GM12878 (cell line): ENCODE data around the gene GTPBP1. TPM values are rescaled to one million over a fixed set of nuclear protein-coding genes. Genes with fewer than 3 reads are reported as not detected.

Experiments used
- ATAC-seq: fragments of 200-7000 bp; cut with Tn5 transposase; 3 replicates; pipeline ENCODE4 v1.9.1; 2020; ENCODE audit warnings: mild to moderate bottlenecking, moderate library complexity
- BruUV-seq: library from RNA; stranded (reverse); fragments of 400-500 nt; replicated peaks from 2 replicates; lab custom pipeline; 2021; lab: Mats Ljungman, UMichigan
- CTCF ChIA-PET: fragments of 300-600 bp; sonication (Branson Sonifier 250); formaldehyde crosslinking; extraction: SDS; loops from one replicate; lab custom pipeline; 2021; ENCODE audit warnings: inconsistent platforms; lab: Yijun Ruan, JAX
- POLR2A ChIA-PET: fragments of 350-600 bp; formaldehyde crosslinking; extraction: SDS; loops from one replicate; lab custom pipeline; 2021; ENCODE audit warnings: inconsistent platforms; lab: Charles Lee
- RAD21 ChIA-PET: fragments of 300-600 bp; sonication (Branson Sonifier 250); formaldehyde crosslinking; loops from one replicate; lab custom pipeline; 2023; ENCODE audit warnings: antibody characterized with exemption; ENCODE audit not compliant: unreplicated experiment; lab: Charles Lee
- SMC1A ChIA-PET: fragments of 300-600 bp; sonication (Branson Sonifier 250); formaldehyde crosslinking; loops from one replicate; lab custom pipeline; 2023; ENCODE audit not compliant: unreplicated experiment, uncharacterized antibody; lab: Charles Lee
- DNase-seq: peaks from one replicate; pipeline ENCODE4 v3.0.0-alpha.2; 2011; ENCODE audit warnings: low read depth, low spot score
- FAIRE-seq: peaks from 3 replicates; lab custom pipeline; 2011; peaks lifted over from hg19 to GRCh38; lab: Jason Lieb, UNC
- H2AFZ ChIP-seq: 2 replicates; pipeline ENCODE4 v1.6.0; 2011; ENCODE audit warnings: low read depth, low read length, control low read depth; ENCODE audit not compliant: control insufficient read depth
- H3K27ac ChIP-seq: 2 replicates; pipeline ENCODE4 v1.5.1; 2011; ENCODE audit warnings: control low read depth; ENCODE audit not compliant: control insufficient read depth, insufficient read depth
- H3K27me3 ChIP-seq, 2 experiments: replicated peaks in 1 of 2; 2 replicates each; pipeline versions ENCODE4 v1.6.0 to v1.6.1; 2011; ENCODE audit warnings: low read length in 1 of 2; ENCODE audit not compliant: control insufficient read depth in 2 of 2, insufficient read depth in 2 of 2
- H3K36me3 ChIP-seq, 2 experiments: 2 replicates each; pipeline ENCODE4 v1.5.1; 2011; ENCODE audit warnings: low read length in 1 of 2; ENCODE audit not compliant: control insufficient read depth in 2 of 2, insufficient read depth in 2 of 2
- H3K4me1 ChIP-seq: 2 replicates; pipeline ENCODE4 v1.6.1; 2011; ENCODE audit warnings: mild to moderate bottlenecking, low read length, moderate library complexity, mixed read lengths; ENCODE audit not compliant: control insufficient read depth, insufficient read depth
- H3K4me2 ChIP-seq: 2 replicates; pipeline ENCODE4 v1.6.0; 2011; ENCODE audit warnings: control low read depth; ENCODE audit not compliant: control insufficient read depth, insufficient read depth
- H3K4me3 ChIP-seq: fragments of 200-600 bp; sonication (generic); 2 replicates; pipeline ENCODE4 v1.5.1; 2016
- H3K79me2 ChIP-seq: 2 replicates; pipeline ENCODE4 v1.6.0; 2011; ENCODE audit warnings: low read length; ENCODE audit not compliant: control insufficient read depth, insufficient read depth
- H3K9ac ChIP-seq: 2 replicates; pipeline ENCODE4 v1.8.0; 2011; ENCODE audit warnings: low read length, control low read depth, mixed read lengths; ENCODE audit not compliant: control insufficient read depth, insufficient read depth
- H3K9me3 ChIP-seq: replicated peaks from 3 replicates; pipeline ENCODE4 v1.5.1; 2011; ENCODE audit warnings: mild to moderate bottlenecking, low read length; ENCODE audit not compliant: control insufficient read depth, insufficient read depth
- H4K20me1 ChIP-seq: 2 replicates; pipeline ENCODE4 v1.6.0; 2011; ENCODE audit not compliant: control insufficient read depth, insufficient read depth
- ATF7 ChIP-seq: fragments of 450-650 bp; IDR thresholded peaks from 2 replicates; pipeline ENCODE4 v1.6.1; 2016; ENCODE audit warnings: low read depth, mild to moderate bottlenecking
- CBX3 ChIP-seq: fragments of 200-600 bp; sonication (generic); IDR thresholded peaks from 2 replicates; pipeline ENCODE4 v1.6.1; 2016; ENCODE audit warnings: low read depth, borderline replicate concordance
- E4F1 ChIP-seq: fragments of 450-650 bp; IDR thresholded peaks from 2 replicates; pipeline ENCODE4 v1.6.1; 2018; ENCODE audit warnings: borderline replicate concordance, mild to moderate bottlenecking; ENCODE audit not compliant: partially characterized antibody
- FOS ChIP-seq: IDR thresholded peaks from 3 replicates; pipeline ENCODE4 v1.6.1; 2011; ENCODE audit warnings: borderline replicate concordance; ENCODE audit not compliant: insufficient read length; ENCODE audit errors: extremely low read depth
- HDAC2 ChIP-seq: fragments of 200-600 bp; sonication (generic); IDR thresholded peaks from 2 replicates; pipeline ENCODE4 v1.6.1; 2017
- MAX ChIP-seq: IDR thresholded peaks from 2 replicates; pipeline ENCODE4 v1.6.1; 2012; ENCODE audit warnings: low read depth, low read length, improper control_type of control experiment
- MEF2B ChIP-seq: fragments of 450-650 bp; IDR thresholded peaks from 2 replicates; pipeline ENCODE4 v1.6.1; 2018; ENCODE audit warnings: mild to moderate bottlenecking, moderate library complexity; ENCODE audit not compliant: partially characterized antibody, poor library complexity, severe bottlenecking
- NR2F1 ChIP-seq: fragments of 450-650 bp; conservative IDR thresholded peaks from 2 replicates; pipeline ENCODE4 v1.6.1; 2017; ENCODE audit warnings: mild to moderate bottlenecking
- PML ChIP-seq: IDR thresholded peaks from 2 replicates; pipeline ENCODE4 v1.6.1; 2012; ENCODE audit warnings: low read length, inconsistent platforms
- POLR2A ChIP-seq: IDR thresholded peaks from 2 replicates; pipeline ENCODE4 v1.6.1; 2011; ENCODE audit warnings: low read depth, mild to moderate bottlenecking, low read length
- POLR2AphosphoS5 ChIP-seq: IDR thresholded peaks from 2 replicates; pipeline ENCODE4 v1.6.1; 2011; ENCODE audit warnings: mild to moderate bottlenecking, low read length, inconsistent platforms
- RAD21 ChIP-seq: IDR thresholded peaks from 2 replicates; pipeline ENCODE4 v1.6.1; 2011; ENCODE audit warnings: mild to moderate bottlenecking, low read depth, low read length, moderate library complexity; ENCODE audit not compliant: insufficient read depth
- REST ChIP-seq: IDR thresholded peaks from 2 replicates; pipeline ENCODE4 v1.6.1; 2012; ENCODE audit warnings: mild to moderate bottlenecking, low read depth, low read length
- RFX5 ChIP-seq: IDR thresholded peaks from 2 replicates; pipeline ENCODE4 v1.6.1; 2011; ENCODE audit warnings: low read depth, low read length, improper control_type of control experiment
- RUNX3 ChIP-seq: IDR thresholded peaks from 2 replicates; pipeline ENCODE4 v1.6.1; 2012; ENCODE audit warnings: low read length, inconsistent platforms
- SMARCA5 ChIP-seq: fragments of 450-650 bp; IDR thresholded peaks from 2 replicates; pipeline ENCODE4 v1.6.1; 2017; ENCODE audit warnings: mild to moderate bottlenecking
- SREBF1 ChIP-seq: IDR thresholded peaks from 2 replicates; pipeline ENCODE4 v1.6.1; 2012; ENCODE audit warnings: mild to moderate bottlenecking, low read length
- SREBF2 ChIP-seq: IDR thresholded peaks from 2 replicates; pipeline ENCODE4 v1.6.1; 2012; ENCODE audit warnings: mild to moderate bottlenecking, low read length
- STAT1 ChIP-seq: fragments of 450-650 bp; conservative IDR thresholded peaks from 2 replicates; pipeline ENCODE4 v1.6.1; 2014; ENCODE audit warnings: antibody characterized with exemption, mild to moderate bottlenecking
- TAF1 ChIP-seq: IDR thresholded peaks from 2 replicates; pipeline ENCODE4 v1.6.1; 2011; ENCODE audit warnings: mild to moderate bottlenecking, low read depth, low read length, borderline replicate concordance
- ZSCAN29 ChIP-seq: fragments of 450-650 bp; IDR thresholded peaks from 2 replicates; pipeline ENCODE4 v1.6.1; 2017; ENCODE audit warnings: mild to moderate bottlenecking, moderate library complexity
- WGBS: methylation state at CpG from one replicate; pipeline ENCODE4 v1.1.6; 2016; ENCODE audit warnings: low lambda C conversion rate; ENCODE audit not compliant: insufficient replicate concordance, insufficient coverage; ENCODE audit errors: missing lambda C conversion rate; 5-methylcytosine and 5-hydroxymethylcytosine counted together
- in situ Hi-C: fragments of 300-500 bp; cut with MboI; formaldehyde crosslinking; loops from 9 replicates; pipeline ENCODE4 v1.14.3; 2018; ENCODE audit warnings: mixed read lengths
- intact Hi-C: fragments of 100-400 bp; cut with micrococcal nuclease; formaldehyde crosslinking; loops from one replicate; pipeline ENCODE4 v1.14.2; 2022; ENCODE audit not compliant: unreplicated experiment
- polyA plus RNA-seq, 11 experiments: library from polyadenylated mRNA; depleted of rRNA in 4 of 11; unstranded in 6 of 11; stranded (reverse) in 5 of 11; fragments of >200 nt; fragmentation: Nextera tagmentation in 4 of 11; fragmentation: Illumina TruSeq in 1 of 11; extraction: Ambion mirVana in 4 of 11; extraction: Trizol in 1 of 11; gene quantifications; 1 replicate in 1 of 11; 2 replicates in 10 of 11; pipeline versions ENCODE4 v1.2.1 to v1.2.3, GENCODE V29; 2011 to 2016; ENCODE audit warnings: inconsistent platforms in 2 of 11, missing spikeins in 2 of 11, low read depth in 1 of 11
- total RNA-seq, 4 experiments: library from RNA; depleted of rRNA in 3 of 4; stranded (reverse); fragments of >200 nt in 3 of 4; fragmentation: Illumina TruSeq in 1 of 4; extraction: Trizol in 1 of 4; gene quantifications; 2 replicates each; pipeline versions ENCODE4 v1.2.1 to v1.2.3, GENCODE V29; 2013 to 2021

The GTPBP1 gene
- total and polyA plus RNA-seq, 10 of the 15 experiments (the other 5 are each of a cell fraction or from before 2014, with no cell fraction given), result 0.89 to 63.1 (median 34.2) TPM

- H3K27ac ChIP-seq, result no peak overlapping the region
- DNase-seq, result no peak
- SMC1A ChIA-PET, result no interaction called here
- no peaks in the 10 kb centered on the region for H3K9me3 ChIP-seq
- BruUV-seq, result TSS peak; percentile 29
- intact Hi-C loops (no loop called here), in situ Hi-C loops (no loop called here)
- no peaks in the 10 kb centered on the region for H3K27me3 ChIP-seq
- 93% methylated on average over 25 of the region's 25 CpGs for WGBS
- no peaks in the 10 kb centered on the region for H4K20me1 ChIP-seq
- CTCF ChIA-PET, result interaction anchor here (0.7 kb wide), 1 partner anchor 23 kb away, joined by 3 read pairs; no protein-coding TSS in a partner anchor
- no peak overlapping the region for H3K4me3 ChIP-seq
- H3K4me1 ChIP-seq, result no peaks in the 10 kb centered on the region
- FAIRE-seq, result no peak
- H3K9ac ChIP-seq, result no peak overlapping the region
- H2AFZ ChIP-seq, result no peak overlapping the region
- no peaks in the 10 kb centered on the region for H3K79me2 ChIP-seq
- no peak overlapping the region for H3K4me2 ChIP-seq
- RAD21 ChIA-PET, result no interaction called here
- H3K36me3 ChIP-seq, result peaks cover 37 to 60% of the 10 kb centered on the region in 2 experiments
- POLR2A ChIA-PET, result interaction anchor here (1.1 kb wide), 1 partner anchor 16 kb away, joined by 5 read pairs; no protein-coding TSS in a partner anchor
- no peak for ATAC-seq
- TF ChIP-seq SREBF2 (no peak), NR2F1 (no peak), HDAC2 (no peak), SMARCA5 (no peak), REST (no peak), E4F1 (no peak), RUNX3 (no peak), CBX3 (no peak), POLR2AphosphoS5 (peak; percentile 11; the same call in 1 of the 2 replicates), FOS (no peak), MEF2B (no peak), TAF1 (no peak), PML (0 out of 2 replicates have a peak, but pooled peaks have one; percentile 21), RFX5 (no peak), MAX (no peak), RAD21 (no peak), POLR2A (peak; percentile 57), ATF7 (no peak), SREBF1 (no peak), ZSCAN29 (no peak), STAT1 (no peak)
Measured at GRCh38 chr22:38742176-38742942, 36.6 kb downstream of the GTPBP1 start.
